Endothelial cell (in vitro differentiated cells): Measurements from ENCODE around the gene MPP3. TPM values are rescaled to one million over a fixed set of nuclear protein-coding genes. Genes with fewer than 3 reads are reported as not detected.

Experiments used
- DNase-seq: peaks from one replicate; pipeline ENCODE4 v3.0.0; 2021; ENCODE audit warnings: low spot score
- H3K27ac Mint-ChIP-seq: one replicate; pipeline ENCODE4 v1.8.0; 2021; ENCODE audit warnings: mixed read lengths, inconsistent platforms; ENCODE audit not compliant: unreplicated experiment
- H3K27me3 Mint-ChIP-seq: one replicate; pipeline ENCODE4 v1.8.0; 2021; ENCODE audit warnings: mild to moderate bottlenecking, moderate library complexity, mixed read lengths, inconsistent platforms; ENCODE audit not compliant: unreplicated experiment
- H3K36me3 Mint-ChIP-seq: one replicate; pipeline ENCODE4 v1.8.0; 2021; ENCODE audit warnings: mild to moderate bottlenecking, low read depth, mixed read lengths, inconsistent platforms; ENCODE audit not compliant: unreplicated experiment
- H3K4me1 Mint-ChIP-seq: one replicate; pipeline ENCODE4 v1.8.0; 2021; ENCODE audit warnings: mild to moderate bottlenecking, mixed read lengths, inconsistent platforms; ENCODE audit not compliant: unreplicated experiment
- H3K4me3 Mint-ChIP-seq: one replicate; pipeline ENCODE4 v1.8.0; 2021; ENCODE audit warnings: mild to moderate bottlenecking, mixed read lengths, inconsistent platforms; ENCODE audit not compliant: unreplicated experiment
- H3K9me3 Mint-ChIP-seq: one replicate; pipeline ENCODE4 v1.8.0; 2021; ENCODE audit warnings: mixed read lengths, inconsistent platforms; ENCODE audit not compliant: unreplicated experiment
- total RNA-seq: library from RNA; stranded (reverse); fragmentation: NEBNext Ultra II Directional; extraction: Animal tissue kit (Norgen Biotek cat#: 25700); gene quantifications from one replicate; pipeline ENCODE4 v1.2.1, GENCODE V29; 2021; ENCODE audit not compliant: unreplicated experiment
- TF ChIP-seq, protein P1 (sequence below): fragments of 200-600 bp; sonication (generic); IDR thresholded peaks from one replicate; pipeline ENCODE4 v1.5.0; 2021; ENCODE audit warnings: antibody characterized with exemption; ENCODE audit not compliant: unreplicated experiment

The MPP3 gene
- total RNA-seq, 1 donor from 2014 or later: 5.2 TPM

DNA sequence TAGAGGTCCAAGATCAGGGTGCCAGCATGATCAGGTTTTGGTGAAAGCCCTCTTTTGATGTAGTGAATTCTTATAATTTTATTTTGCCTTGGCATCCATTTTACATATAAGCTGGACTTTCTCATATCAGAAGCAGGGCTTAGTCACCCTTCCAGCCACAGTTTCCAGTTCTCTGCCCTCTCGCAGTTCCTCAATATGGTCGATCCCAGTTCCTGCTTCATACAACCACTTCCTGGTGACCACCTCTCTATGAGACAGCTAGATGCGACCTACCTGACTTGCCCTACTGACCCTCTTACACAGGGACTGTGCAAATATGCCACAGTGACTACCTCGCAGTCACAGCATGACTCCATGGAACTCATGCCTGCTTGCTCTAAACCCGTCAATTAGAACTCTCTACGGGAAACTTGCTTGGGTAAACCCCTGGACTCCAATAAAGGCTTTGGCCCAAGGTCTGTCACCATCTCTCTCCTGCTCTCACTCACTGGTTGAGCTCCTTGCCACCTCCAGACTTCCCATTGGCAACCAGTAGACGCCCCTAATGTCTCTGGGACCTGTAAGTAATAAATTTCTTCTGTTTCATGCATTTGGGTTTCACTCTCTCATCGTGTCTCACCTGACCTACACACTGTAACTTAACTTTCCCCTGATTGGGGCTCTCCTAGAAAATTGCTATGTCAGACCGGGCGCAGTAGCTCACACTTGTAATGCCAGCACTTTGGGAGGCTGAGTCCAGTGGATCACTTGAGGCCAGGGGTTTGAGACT, 35.5 kb upstream of the MPP3 start:
- Mint-ChIP-seq H3K36me3 (no peaks in the 10 kb centered on the region), H3K4me3 (no peak overlapping the region), H3K27me3 (peaks cover 2% of the 10 kb centered on the region), H3K4me1 (no peaks in the 10 kb centered on the region), H3K27ac (no peak overlapping the region), H3K9me3 (no peaks in the 10 kb centered on the region)
- TF ChIP-seq, protein P1, sequence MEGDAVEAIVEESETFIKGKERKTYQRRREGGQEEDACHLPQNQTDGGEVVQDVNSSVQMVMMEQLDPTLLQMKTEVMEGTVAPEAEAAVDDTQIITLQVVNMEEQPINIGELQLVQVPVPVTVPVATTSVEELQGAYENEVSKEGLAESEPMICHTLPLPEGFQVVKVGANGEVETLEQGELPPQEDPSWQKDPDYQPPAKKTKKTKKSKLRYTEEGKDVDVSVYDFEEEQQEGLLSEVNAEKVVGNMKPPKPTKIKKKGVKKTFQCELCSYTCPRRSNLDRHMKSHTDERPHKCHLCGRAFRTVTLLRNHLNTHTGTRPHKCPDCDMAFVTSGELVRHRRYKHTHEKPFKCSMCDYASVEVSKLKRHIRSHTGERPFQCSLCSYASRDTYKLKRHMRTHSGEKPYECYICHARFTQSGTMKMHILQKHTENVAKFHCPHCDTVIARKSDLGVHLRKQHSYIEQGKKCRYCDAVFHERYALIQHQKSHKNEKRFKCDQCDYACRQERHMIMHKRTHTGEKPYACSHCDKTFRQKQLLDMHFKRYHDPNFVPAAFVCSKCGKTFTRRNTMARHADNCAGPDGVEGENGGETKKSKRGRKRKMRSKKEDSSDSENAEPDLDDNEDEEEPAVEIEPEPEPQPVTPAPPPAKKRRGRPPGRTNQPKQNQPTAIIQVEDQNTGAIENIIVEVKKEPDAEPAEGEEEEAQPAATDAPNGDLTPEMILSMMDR: no peak
- no peak for DNase-seq

DNA sequence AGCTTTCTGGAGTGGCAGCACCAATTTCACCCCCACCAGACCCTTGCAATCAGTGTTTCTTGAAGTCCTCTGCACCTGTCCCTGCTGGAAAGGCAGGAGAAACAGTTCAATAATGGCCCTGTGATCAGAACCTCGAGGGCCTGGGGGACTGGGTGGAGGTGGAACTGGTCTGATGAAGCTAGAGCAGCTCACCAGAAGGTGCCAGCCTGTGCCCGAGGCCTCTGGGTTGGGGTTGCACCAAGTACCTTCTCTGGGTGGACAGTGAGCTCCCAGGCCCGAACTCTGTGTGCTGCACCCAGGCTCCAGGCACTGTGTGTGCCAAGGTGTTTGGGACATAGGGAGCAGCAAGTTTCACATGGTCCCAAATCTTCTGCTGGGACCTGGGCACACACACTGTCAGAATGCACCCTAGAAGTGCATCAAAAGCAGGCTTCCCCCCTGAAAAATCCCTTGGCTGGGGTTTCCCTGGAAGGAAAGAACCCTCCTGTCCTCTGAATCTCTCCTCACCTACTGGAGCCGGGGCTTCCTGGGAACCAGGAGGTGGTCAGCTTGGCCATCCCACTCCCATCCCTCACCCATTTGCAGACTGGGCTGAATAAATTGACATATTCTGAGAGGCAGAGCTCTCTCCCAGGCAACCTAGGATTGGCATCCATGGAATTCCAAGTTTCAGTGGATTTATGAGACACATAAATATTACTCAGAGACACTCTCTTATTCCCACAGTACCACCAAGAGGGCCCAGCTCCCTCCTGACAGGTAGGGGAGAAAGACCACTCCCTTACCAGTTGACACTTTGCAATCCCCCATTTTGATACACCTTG, 31.4 kb upstream of the MPP3 start:
- TF ChIP-seq, protein P1: no peak
- no peak overlapping the region for H3K4me3 Mint-ChIP-seq
- peaks cover 28% of the 10 kb centered on the region for H3K4me1 Mint-ChIP-seq
- no peaks in the 10 kb centered on the region for H3K9me3 Mint-ChIP-seq
- DNase-seq: no peak
- H3K27ac Mint-ChIP-seq: no peak overlapping the region
- H3K36me3 Mint-ChIP-seq: no peaks in the 10 kb centered on the region
- H3K27me3 Mint-ChIP-seq: peaks cover 2% of the 10 kb centered on the region

DNA sequence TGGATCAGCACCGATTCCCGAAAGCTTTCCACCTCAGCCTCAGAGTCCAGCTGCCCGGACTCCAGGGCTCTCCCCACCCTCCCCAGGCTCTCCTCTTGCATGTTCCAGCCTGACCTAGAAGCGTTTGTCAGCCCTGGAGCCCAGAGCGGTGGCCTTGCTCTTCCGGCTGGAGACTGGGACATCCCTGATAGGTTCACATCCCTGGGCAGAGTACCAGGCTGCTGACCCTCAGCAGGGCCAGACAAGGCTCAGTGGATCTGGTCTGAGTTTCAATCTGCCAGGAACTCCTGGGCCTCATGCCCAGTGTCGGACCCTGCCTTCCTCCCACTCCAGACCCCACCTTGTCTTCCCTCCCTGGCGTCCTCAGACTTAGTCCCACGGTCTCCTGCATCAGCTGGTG, 29.0 kb upstream of the MPP3 start:
- H3K4me1 Mint-ChIP-seq: peaks cover 52% of the 10 kb centered on the region
- no peak for DNase-seq
- H3K4me3 Mint-ChIP-seq: no peak overlapping the region
- H3K36me3 Mint-ChIP-seq: no peaks in the 10 kb centered on the region
- TF ChIP-seq, protein P1: no peak
- H3K27ac Mint-ChIP-seq: no peak overlapping the region
- H3K27me3 Mint-ChIP-seq: peaks cover 2% of the 10 kb centered on the region
- H3K9me3 Mint-ChIP-seq: no peaks in the 10 kb centered on the region

DNA sequence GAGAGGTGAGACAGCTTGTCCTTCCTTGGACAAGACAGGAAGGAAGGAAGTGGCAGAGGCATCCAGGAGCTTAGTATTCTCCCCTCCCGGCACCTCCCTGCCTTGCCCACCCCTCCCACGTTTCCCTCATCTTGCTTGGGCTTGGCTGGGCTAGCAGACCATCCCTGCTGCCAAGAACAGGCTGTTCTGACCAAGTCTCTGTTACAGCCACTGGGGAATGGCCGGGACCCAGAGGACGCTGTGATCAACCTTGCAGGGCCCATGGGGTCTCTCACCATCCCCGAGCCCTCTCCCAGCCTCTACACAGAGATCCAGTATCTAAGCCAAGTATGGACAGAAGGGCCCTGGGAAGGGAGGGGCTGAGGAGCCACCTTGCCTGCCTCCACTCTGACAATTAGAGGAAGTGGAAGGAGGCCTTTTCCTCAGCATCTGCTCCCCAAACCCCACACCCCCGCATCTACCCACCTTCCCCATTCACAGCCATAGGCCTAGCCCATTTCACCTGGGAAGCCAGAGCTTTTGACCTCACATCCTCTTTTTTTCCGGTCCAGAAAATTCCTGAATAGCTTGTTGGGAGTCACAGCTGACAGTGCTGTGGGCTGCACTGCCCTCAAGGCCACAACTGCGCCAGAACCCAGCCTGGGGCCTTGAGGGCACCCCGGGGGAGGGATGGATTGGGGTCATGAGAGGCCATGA, 28.1 kb upstream of the MPP3 start:
- peaks cover 2% of the 10 kb centered on the region for H3K27me3 Mint-ChIP-seq
- peak overlapping the region; percentile 59 for H3K4me3 Mint-ChIP-seq
- peak overlapping the region; percentile 91 for H3K27ac Mint-ChIP-seq
- DNase-seq: peak; percentile 31
- H3K4me1 Mint-ChIP-seq: peaks cover 53% of the 10 kb centered on the region
- H3K36me3 Mint-ChIP-seq: no peaks in the 10 kb centered on the region
- H3K9me3 Mint-ChIP-seq: no peaks in the 10 kb centered on the region
- TF ChIP-seq, protein P1: no peak
